Activated naive CD8-positive, alpha-beta T cell treated with anti-CD3 and anti-CD28 coated beads, Interleukin-2, amount 50 U/mL, for 16 hours (primary cell): ENCODE data around the gene CEP131.

Experiments used
- DNase-seq: peaks from one replicate; pipeline ENCODE4 v3.0.0-alpha.2; 2020; ENCODE audit warnings: low read depth, low spot score

The CEP131 gene

GRCh38 chr17:81222906-81223761 is at the start of gene CEP131:
CEP131 (minus strand) TSS chr17:81222965; CDS start chr17:81220056, 2,909 bp downstream.
- peak; percentile 100 for DNase-seq

GRCh38 chr17:81271226-81271625 is 48.5 kb upstream of the CEP131 start:
- no peak for DNase-seq

- no peak for DNase-seq
Measured at GRCh38 chr17:81270279-81270678, 47.5 kb upstream of the CEP131 start.

GRCh38 chr17:81267390-81268067 is 44.8 kb upstream of the CEP131 start:
- no peak for DNase-seq

- DNase-seq: no peak
Measured at GRCh38 chr17:81265576-81265975, 42.8 kb upstream of the CEP131 start.

- no peak for DNase-seq
Measured at GRCh38 chr17:81264640-81265039, 41.9 kb upstream of the CEP131 start.

- no peak for DNase-seq
Measured at GRCh38 chr17:81263371-81264181, 40.8 kb upstream of the CEP131 start.

GRCh38 chr17:81261582-81262336 is 39.0 kb upstream of the CEP131 start:
- no peak for DNase-seq

GRCh38 chr17:81261096-81261495 is 38.3 kb upstream of the CEP131 start:
- no peak for DNase-seq

- no peak for DNase-seq
Measured at GRCh38 chr17:81260641-81261040, 37.9 kb upstream of the CEP131 start.

- no peak for DNase-seq
Measured at GRCh38 chr17:81260171-81260570, 37.4 kb upstream of the CEP131 start.

- no peak for DNase-seq
Measured at GRCh38 chr17:81259058-81259605, 36.4 kb upstream of the CEP131 start.

- no peak for DNase-seq
Measured at GRCh38 chr17:81258292-81258691, 35.5 kb upstream of the CEP131 start.

- no peak for DNase-seq
Measured at GRCh38 chr17:81257533-81257932, 34.8 kb upstream of the CEP131 start.

- no peak for DNase-seq
Measured at GRCh38 chr17:81256616-81257015, 33.9 kb upstream of the CEP131 start.

- no peak for DNase-seq
Measured at GRCh38 chr17:81254955-81255717, 32.4 kb upstream of the CEP131 start.

- DNase-seq: peak; percentile 47
Measured at GRCh38 chr17:81253358-81254131, 30.8 kb upstream of the CEP131 start.

- DNase-seq: no peak
Measured at GRCh38 chr17:81252987-81253329, 30.2 kb upstream of the CEP131 start.

GRCh38 chr17:81252326-81252986 is 29.7 kb upstream of the CEP131 start:
- DNase-seq: no peak
